ENCODE data around the gene TSR1. TPM values are rescaled to one million over a fixed set of nuclear protein-coding genes. Genes with fewer than 3 reads are reported as not detected.

TSR1 gene
- total and polyA plus RNA-seq, 2 donors (not counting 1 experiment from before 2014, with no cell fraction given): 13.7 to 42.4 TPM

GRCh38 chr17:2374549-2375285, 38.5 kb upstream of the TSR1 start:
- H3K9me3 ChIP-seq (ENCODE audit: control insufficient read depth, insufficient read depth, low read depth, low read length): no peaks in the 10 kb centered on the region
- no peak for TF ChIP-seq CTCF (conservative IDR thresholded peaks at IDR 0.05 in 1 of 2, IDR thresholded peaks at IDR 0.05 in 1 of 2; ENCODE audit: low read depth in 1 of 2, low read length in 2 of 2)
- H3K27me3 ChIP-seq (ENCODE audit: control insufficient read depth, insufficient read depth, low read length): no peaks in the 10 kb centered on the region
- no peak overlapping the region for H3K4me2 ChIP-seq (ENCODE audit: extremely low read depth, insufficient read depth, low read length)
- DNase-seq (ENCODE audit: low read depth in 2 of 2): no peak
- no peak overlapping the region for H3K9ac ChIP-seq (ENCODE audit: insufficient read depth, low read length)
- H3K4me3 ChIP-seq (replicated peaks in 1 of 4; ENCODE audit: control extremely low read depth in 1 of 4, insufficient read depth in 1 of 4, low read depth in 3 of 4, low read length in 4 of 4): no peak overlapping the region
- no peak overlapping the region for H3K27ac ChIP-seq (ENCODE audit: insufficient read depth, low read length)
- H3K4me1 ChIP-seq (ENCODE audit: control insufficient read depth, extremely low read depth, insufficient read depth, low read length): no peaks in the 10 kb centered on the region
- H3K79me2 ChIP-seq (ENCODE audit: control insufficient read depth, insufficient read depth, low read length): no peaks in the 10 kb centered on the region
- peaks cover 17% of the 10 kb centered on the region for H3K36me3 ChIP-seq (ENCODE audit: control insufficient read depth, insufficient read depth, low read length)
- no peak overlapping the region for H2AFZ ChIP-seq (ENCODE audit: low read length)
- no peaks in the 10 kb centered on the region for H4K20me1 ChIP-seq (ENCODE audit: control insufficient read depth, extremely low read depth, insufficient read depth, low read length)

- Histone ChIP-seq H3K36me3 (ENCODE audit: control insufficient read depth, insufficient read depth, low read length) (peaks cover 10% of the 10 kb centered on the region), H3K9me3 (ENCODE audit: control insufficient read depth, insufficient read depth, low read depth, low read length) (no peaks in the 10 kb centered on the region)
- DNase-seq (ENCODE audit: low read depth in 2 of 2): no peak
Observed at GRCh38 chr17:2373179-2373578, 36.9 kb upstream of the TSR1 start.

GRCh38 chr17:2372681-2373080, 36.4 kb upstream of the TSR1 start:
- H3K79me2 ChIP-seq (ENCODE audit: control insufficient read depth, insufficient read depth, low read length): no peaks in the 10 kb centered on the region
- H3K36me3 ChIP-seq (ENCODE audit: control insufficient read depth, insufficient read depth, low read length): peaks cover 10% of the 10 kb centered on the region
- H3K27ac ChIP-seq (ENCODE audit: insufficient read depth, low read length): no peak overlapping the region
- no peak for DNase-seq (ENCODE audit: low read depth in 2 of 2)
- no peaks in the 10 kb centered on the region for H3K9me3 ChIP-seq (ENCODE audit: control insufficient read depth, insufficient read depth, low read depth, low read length)
- H3K27me3 ChIP-seq (ENCODE audit: control insufficient read depth, insufficient read depth, low read length): no peaks in the 10 kb centered on the region
- H3K9ac ChIP-seq (ENCODE audit: insufficient read depth, low read length): no peak overlapping the region
- no peaks in the 10 kb centered on the region for H3K4me1 ChIP-seq (ENCODE audit: control insufficient read depth, extremely low read depth, insufficient read depth, low read length)
- H3K4me2 ChIP-seq (ENCODE audit: extremely low read depth, insufficient read depth, low read length): no peak overlapping the region
- H2AFZ ChIP-seq (ENCODE audit: low read length): no peak overlapping the region
- no peaks in the 10 kb centered on the region for H4K20me1 ChIP-seq (ENCODE audit: control insufficient read depth, extremely low read depth, insufficient read depth, low read length)
- TF ChIP-seq CTCF (conservative IDR thresholded peaks at IDR 0.05 in 1 of 2, IDR thresholded peaks at IDR 0.05 in 1 of 2; ENCODE audit: low read depth in 1 of 2, low read length in 2 of 2) (no peak), EZH2 (IDR thresholded peaks at IDR 0.05; ENCODE audit: low read length, missing control alignments) (no peak)
- no peak overlapping the region for H3K4me3 ChIP-seq (replicated peaks in 1 of 4; ENCODE audit: control extremely low read depth in 1 of 4, insufficient read depth in 1 of 4, low read depth in 3 of 4, low read length in 4 of 4)

More at GRCh38 chr17:2373179-2373578, 36.9 kb upstream of the TSR1 start:
- H2AFZ ChIP-seq (ENCODE audit: low read length): no peak overlapping the region
- TF ChIP-seq CTCF (conservative IDR thresholded peaks at IDR 0.05 in 1 of 2, IDR thresholded peaks at IDR 0.05 in 1 of 2; ENCODE audit: low read depth in 1 of 2, low read length in 2 of 2) (no peak), EZH2 (IDR thresholded peaks at IDR 0.05; ENCODE audit: low read length, missing control alignments) (no peak)
- no peak overlapping the region for H3K4me3 ChIP-seq (replicated peaks in 1 of 4; ENCODE audit: control extremely low read depth in 1 of 4, insufficient read depth in 1 of 4, low read depth in 3 of 4, low read length in 4 of 4)
- no peaks in the 10 kb centered on the region for H3K27me3 ChIP-seq (ENCODE audit: control insufficient read depth, insufficient read depth, low read length)
- no peak overlapping the region for H3K4me2 ChIP-seq (ENCODE audit: extremely low read depth, insufficient read depth, low read length)
- no peak overlapping the region for H3K9ac ChIP-seq (ENCODE audit: insufficient read depth, low read length)
- H3K27ac ChIP-seq (ENCODE audit: insufficient read depth, low read length): no peak overlapping the region
- no peaks in the 10 kb centered on the region for H3K4me1 ChIP-seq (ENCODE audit: control insufficient read depth, extremely low read depth, insufficient read depth, low read length)
- H3K79me2 ChIP-seq (ENCODE audit: control insufficient read depth, insufficient read depth, low read length): no peaks in the 10 kb centered on the region
- no peaks in the 10 kb centered on the region for H4K20me1 ChIP-seq (ENCODE audit: control insufficient read depth, extremely low read depth, insufficient read depth, low read length)
